Hepatocyte (in vitro differentiated cells): ENCODE results near the gene C9orf40. TPM values are rescaled to one million over a fixed set of nuclear protein-coding genes. Genes with fewer than 3 reads are reported as not detected.

Experiments used
- DNase-seq: peaks from one replicate; pipeline ENCODE4 v3.0.0-alpha.2; 2016; ENCODE audit warnings: low spot score
- H2AFZ ChIP-seq: fragments of 200-600 bp; sonication (generic); 2 replicates; pipeline ENCODE4 v1.6.0; 2016; ENCODE audit warnings: antibody characterized with exemption, mild to moderate bottlenecking
- H3K27ac ChIP-seq: fragments of 200-600 bp; sonication (generic); 2 replicates; pipeline ENCODE4 v1.5.1; 2016; ENCODE audit warnings: mild to moderate bottlenecking
- H3K27me3 ChIP-seq: fragments of 200-600 bp; sonication (generic); 2 replicates; pipeline ENCODE4 v1.6.1; 2016
- H3K36me3 ChIP-seq: fragments of 200-600 bp; sonication (generic); replicated peaks from 2 replicates; pipeline ENCODE4 v1.5.1; 2016; ENCODE audit warnings: low read depth; ENCODE audit not compliant: insufficient read depth
- H3K4me1 ChIP-seq: fragments of 200-600 bp; sonication (generic); 2 replicates; pipeline ENCODE4 v1.5.1; 2016; ENCODE audit warnings: mild to moderate bottlenecking, moderate library complexity; ENCODE audit not compliant: insufficient read depth
- H3K4me2 ChIP-seq: fragments of 200-600 bp; sonication (generic); 2 replicates; pipeline ENCODE4 v1.6.0; 2016
- H3K4me3 ChIP-seq: fragments of 200-600 bp; sonication (generic); 2 replicates; pipeline ENCODE4 v1.5.1; 2016; ENCODE audit warnings: mild to moderate bottlenecking
- H3K79me2 ChIP-seq: fragments of 200-600 bp; sonication (generic); 2 replicates; pipeline ENCODE4 v1.6.0; 2017; ENCODE audit warnings: mild to moderate bottlenecking
- H3K9me2 ChIP-seq: fragments of 200-600 bp; sonication (generic); replicated peaks from 2 replicates; pipeline ENCODE4 v1.6.0; 2017; ENCODE audit warnings: mild to moderate bottlenecking; ENCODE audit not compliant: insufficient read depth
- H3K9me3 ChIP-seq: fragments of 200-600 bp; sonication (generic); 2 replicates; pipeline ENCODE4 v1.5.1; 2016; ENCODE audit warnings: low read depth, mild to moderate bottlenecking
- H4K20me1 ChIP-seq: fragments of 200-600 bp; sonication (generic); 2 replicates; pipeline ENCODE4 v1.6.0; 2016; ENCODE audit warnings: mild to moderate bottlenecking; ENCODE audit not compliant: insufficient read depth, poor library complexity, severe bottlenecking
- CTCF ChIP-seq: fragments of 200-600 bp; sonication (generic); IDR thresholded peaks from 2 replicates; pipeline ENCODE4 v1.5.1; 2016; ENCODE audit warnings: antibody characterized with exemption, mild to moderate bottlenecking; ENCODE audit not compliant: poor library complexity
- EZH2 ChIP-seq: fragments of 200-600 bp; sonication (generic); IDR thresholded peaks from 2 replicates; pipeline ENCODE4 v1.6.1; 2016; ENCODE audit warnings: antibody characterized with exemption, mild to moderate bottlenecking, borderline replicate concordance
- EZH2phosphoT487 ChIP-seq: fragments of 200-600 bp; sonication (generic); IDR thresholded peaks from one replicate; pipeline ENCODE4 v1.6.1; 2018; ENCODE audit warnings: antibody characterized with exemption, mild to moderate bottlenecking, low read depth, moderate library complexity; ENCODE audit not compliant: unreplicated experiment, severe bottlenecking
- WGBS: methylation state at CpG from one replicate; pipeline ENCODE4 v1.1.6; 2016; ENCODE audit warnings: low lambda C conversion rate; ENCODE audit errors: missing lambda C conversion rate; 5-methylcytosine and 5-hydroxymethylcytosine counted together
- polyA plus RNA-seq: library from polyadenylated mRNA; unstranded; fragments of >200 nt; fragmentation: Nextera tagmentation; extraction: Ambion mirVana; gene quantifications from 2 replicates; pipeline ENCODE4 v1.2.1, GENCODE V29; 2016
- total RNA-seq: library from RNA; depleted of rRNA; stranded (reverse); fragments of >200 nt; gene quantifications from 2 replicates; pipeline ENCODE4 v1.2.3, GENCODE V29; 2014

Gene C9orf40
- total and polyA plus RNA-seq, 2 experiments from 2014 or later, result 13.0 to 17.4 TPM

- no peaks in the 10 kb centered on the region for H3K27me3 ChIP-seq
- H3K27ac ChIP-seq, result no peak overlapping the region
- no peaks in the 10 kb centered on the region for H3K79me2 ChIP-seq
- no peaks in the 10 kb centered on the region for H3K9me3 ChIP-seq
- no peaks in the 10 kb centered on the region for H3K36me3 ChIP-seq
- WGBS, result 98% methylated on average over 2 of the region's 2 CpGs
- H4K20me1 ChIP-seq, result no peaks in the 10 kb centered on the region
- no peaks in the 10 kb centered on the region for H3K9me2 ChIP-seq
- no peak overlapping the region for H2AFZ ChIP-seq
- no peaks in the 10 kb centered on the region for H3K4me1 ChIP-seq
- no peak overlapping the region for H3K4me2 ChIP-seq
- no peak for DNase-seq
- no peak overlapping the region for H3K4me3 ChIP-seq
- TF ChIP-seq EZH2 (no peak), EZH2phosphoT487 (no peak), CTCF (no peak)
Observed at GRCh38 chr9:74963056-74963455, 10.3 kb upstream of the C9orf40 start.

GRCh38 chr9:74961496-74961895 lies 8.8 kb upstream of the C9orf40 start:
- H3K27me3 ChIP-seq, result no peaks in the 10 kb centered on the region
- no peak overlapping the region for H2AFZ ChIP-seq
- H3K4me3 ChIP-seq, result no peak overlapping the region
- WGBS, result 100% methylated on average over 1 of the region's 1 CpG
- H3K9me2 ChIP-seq, result no peaks in the 10 kb centered on the region
- TF ChIP-seq EZH2, result no peak
- no peak for TF ChIP-seq CTCF
- TF ChIP-seq EZH2phosphoT487, result no peak
- H3K4me1 ChIP-seq, result no peaks in the 10 kb centered on the region
- H3K36me3 ChIP-seq, result no peaks in the 10 kb centered on the region
- no peak for DNase-seq
- no peaks in the 10 kb centered on the region for H3K9me3 ChIP-seq
- no peaks in the 10 kb centered on the region for H4K20me1 ChIP-seq
- no peak overlapping the region for H3K4me2 ChIP-seq
- no peaks in the 10 kb centered on the region for H3K79me2 ChIP-seq
- no peak overlapping the region for H3K27ac ChIP-seq

GRCh38 chr9:74960561-74960960 lies 7.8 kb upstream of the C9orf40 start:
- Histone ChIP-seq H3K4me2 (no peak overlapping the region), H3K27me3 (no peaks in the 10 kb centered on the region), H3K4me1 (no peaks in the 10 kb centered on the region), H3K9me2 (no peaks in the 10 kb centered on the region), H3K9me3 (no peaks in the 10 kb centered on the region), H3K36me3 (no peaks in the 10 kb centered on the region), H3K4me3 (no peak overlapping the region), H2AFZ (no peak overlapping the region), H4K20me1 (no peaks in the 10 kb centered on the region), H3K27ac (no peak overlapping the region), H3K79me2 (no peaks in the 10 kb centered on the region)
- 67% methylated on average over 2 of the region's 2 CpGs for WGBS
- TF ChIP-seq EZH2phosphoT487 (no peak), EZH2 (no peak), CTCF (no peak)
- peak; percentile 22 for DNase-seq

GRCh38 chr9:74958587-74958986 lies 5.9 kb upstream of the C9orf40 start:
- Histone ChIP-seq H3K79me2 (no peaks in the 10 kb centered on the region), H4K20me1 (no peaks in the 10 kb centered on the region), H3K4me1 (no peaks in the 10 kb centered on the region), H2AFZ (no peak overlapping the region), H3K36me3 (no peaks in the 10 kb centered on the region), H3K4me2 (no peak overlapping the region), H3K27ac (no peak overlapping the region), H3K9me3 (no peaks in the 10 kb centered on the region), H3K27me3 (no peaks in the 10 kb centered on the region), H3K9me2 (no peaks in the 10 kb centered on the region), H3K4me3 (no peak overlapping the region)
- DNase-seq, result no peak
- TF ChIP-seq EZH2phosphoT487 (no peak), CTCF (no peak)
